ENCODE measurements around the gene PPARA.

DNA sequence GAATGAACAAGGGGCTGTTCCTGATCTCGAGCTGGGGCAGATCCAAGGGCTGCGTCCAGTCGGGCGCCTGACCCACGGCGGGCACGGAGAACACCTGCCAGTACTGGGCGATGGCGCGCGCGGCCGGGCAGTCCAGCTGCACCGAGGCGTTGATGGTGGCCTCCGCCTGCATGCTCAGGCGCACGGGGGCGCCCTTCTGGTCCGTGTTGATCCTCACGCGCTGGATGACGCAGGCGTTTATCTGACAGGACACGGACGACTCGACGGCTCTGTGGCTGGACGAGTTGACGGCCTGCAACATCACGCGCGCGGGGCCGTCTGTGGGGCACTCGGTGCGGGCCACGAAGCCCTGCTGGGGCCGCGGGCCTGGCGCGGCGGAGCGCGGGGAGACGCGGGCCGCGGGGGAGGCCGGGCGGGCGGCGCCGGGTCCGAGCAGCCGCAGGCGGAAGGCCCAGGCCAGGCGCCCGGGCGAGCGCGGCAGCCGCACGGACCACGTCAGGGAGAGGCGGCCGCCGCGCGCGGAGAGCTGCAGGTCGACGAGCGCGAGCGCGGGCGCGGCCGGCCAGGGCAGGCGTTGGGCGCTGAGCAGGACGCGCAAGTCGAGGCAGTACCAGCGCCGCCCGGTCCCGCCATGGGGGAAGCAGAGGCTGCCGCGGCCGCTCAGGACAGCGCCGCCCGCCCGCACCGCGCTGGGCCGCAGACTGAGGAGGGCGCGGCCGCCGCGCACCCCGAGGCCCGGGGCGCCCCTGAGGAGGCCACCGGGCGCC, 112.3 kb downstream of the PPARA start:
- TF ChIP-seq EZH2 (IDR thresholded peaks at IDR 0.05; ENCODE audit: insufficient read depth, poor library complexity, severe bottlenecking) (no peak), EZH2phosphoT487 (IDR thresholded peaks at IDR 0.05; ENCODE audit: insufficient read depth, low read depth) (no peak)

Data from GM23248 (cell line).